ENCODE measurements around the gene C22orf23. TPM values are rescaled to one million over a fixed set of nuclear protein-coding genes. Genes with fewer than 3 reads are reported as not detected.

C22orf23 gene
- total RNA-seq, 6 experiments from 2014 or later: 0.40 TPM; not detected in 5

- intact Hi-C loops (cut with DNase I): no loop called here
- 90% methylated on average over 2 of the region's 7 CpGs for WGBS (ENCODE audit: insufficient coverage, low coverage, low lambda C conversion rate, missing lambda C conversion rate)
- H3K36me3 ChIP-seq: no peaks in the 10 kb centered on the region
- no peaks in the 10 kb centered on the region for H3K9me3 ChIP-seq
- TF ChIP-seq POLR2A (IDR thresholded peaks at IDR 0.05): no peak
- TF ChIP-seq, protein P1, sequence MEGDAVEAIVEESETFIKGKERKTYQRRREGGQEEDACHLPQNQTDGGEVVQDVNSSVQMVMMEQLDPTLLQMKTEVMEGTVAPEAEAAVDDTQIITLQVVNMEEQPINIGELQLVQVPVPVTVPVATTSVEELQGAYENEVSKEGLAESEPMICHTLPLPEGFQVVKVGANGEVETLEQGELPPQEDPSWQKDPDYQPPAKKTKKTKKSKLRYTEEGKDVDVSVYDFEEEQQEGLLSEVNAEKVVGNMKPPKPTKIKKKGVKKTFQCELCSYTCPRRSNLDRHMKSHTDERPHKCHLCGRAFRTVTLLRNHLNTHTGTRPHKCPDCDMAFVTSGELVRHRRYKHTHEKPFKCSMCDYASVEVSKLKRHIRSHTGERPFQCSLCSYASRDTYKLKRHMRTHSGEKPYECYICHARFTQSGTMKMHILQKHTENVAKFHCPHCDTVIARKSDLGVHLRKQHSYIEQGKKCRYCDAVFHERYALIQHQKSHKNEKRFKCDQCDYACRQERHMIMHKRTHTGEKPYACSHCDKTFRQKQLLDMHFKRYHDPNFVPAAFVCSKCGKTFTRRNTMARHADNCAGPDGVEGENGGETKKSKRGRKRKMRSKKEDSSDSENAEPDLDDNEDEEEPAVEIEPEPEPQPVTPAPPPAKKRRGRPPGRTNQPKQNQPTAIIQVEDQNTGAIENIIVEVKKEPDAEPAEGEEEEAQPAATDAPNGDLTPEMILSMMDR (IDR thresholded peaks at IDR 0.05): no peak
- no peak overlapping the region for H3K4me3 ChIP-seq
- peaks cover 0 to 15% (median 3%) of the 10 kb centered on the region in 4 donors for H3K4me1 ChIP-seq
- H3K27ac ChIP-seq: no peak overlapping the region
- no peaks in the 10 kb centered on the region for H3K27me3 ChIP-seq
- ATAC-seq (no peak), DNase-seq (no peak)
Measured at GRCh38 chr22:37986371-37986770, 33.0 kb upstream of the C22orf23 start.

- WGBS (ENCODE audit: insufficient coverage, low coverage, low lambda C conversion rate, missing lambda C conversion rate): 84% methylated on average over 11 of the region's 27 CpGs
- no peak for DNase-seq
Measured at GRCh38 chr22:37985751-37986281, 32.4 kb upstream of the C22orf23 start.

GRCh38 chr22:37985050-37985585, 31.7 kb upstream of the C22orf23 start:
- Histone ChIP-seq H3K4me1 (peaks cover 0 to 23% (median 7%) of the 10 kb centered on the region in 4 donors), H3K36me3 (no peaks in the 10 kb centered on the region), H3K4me3 (no peak overlapping the region), H3K27ac (no peak overlapping the region), H3K27me3 (no peaks in the 10 kb centered on the region), H3K9me3 (no peaks in the 10 kb centered on the region)
- no peak for DNase-seq
- intact Hi-C loops (cut with DNase I): no loop called here
- WGBS (ENCODE audit: insufficient coverage, low coverage, low lambda C conversion rate, missing lambda C conversion rate): 95% methylated on average over 8 of the region's 9 CpGs
- TF ChIP-seq POLR2A (IDR thresholded peaks at IDR 0.05): no peak
- TF ChIP-seq, protein P1 (IDR thresholded peaks at IDR 0.05): no peak
- no peak for ATAC-seq

More at GRCh38 chr22:37985751-37986281, 32.4 kb upstream of the C22orf23 start:
- intact Hi-C loops (cut with DNase I): no loop called here
- no peaks in the 10 kb centered on the region for H3K9me3 ChIP-seq
- no peaks in the 10 kb centered on the region for H3K36me3 ChIP-seq
- H3K4me3 ChIP-seq: no peak overlapping the region
- no peak for ATAC-seq
- no peak overlapping the region for H3K27ac ChIP-seq
- TF ChIP-seq, protein P1 (IDR thresholded peaks at IDR 0.05): no peak
- no peak for TF ChIP-seq POLR2A (IDR thresholded peaks at IDR 0.05)
- peaks cover 0 to 20% (median 6%) of the 10 kb centered on the region in 4 donors for H3K4me1 ChIP-seq
- H3K27me3 ChIP-seq: no peaks in the 10 kb centered on the region

GRCh38 chr22:37983860-37984791, 30.7 kb upstream of the C22orf23 start, which contains the start of gene SOX10:
SOX10 (minus strand) TSS chr22:37984555; CDS start chr22:37983784, 771 bp downstream.
- no peak for DNase-seq
- H3K36me3 ChIP-seq: no peaks in the 10 kb centered on the region
- H3K27me3 ChIP-seq: no peaks in the 10 kb centered on the region
- 80% methylated on average over 7 of the region's 42 CpGs for WGBS (ENCODE audit: insufficient coverage, low coverage, low lambda C conversion rate, missing lambda C conversion rate)
- intact Hi-C loops (cut with DNase I): no loop called here
- TF ChIP-seq POLR2A (IDR thresholded peaks at IDR 0.05): no peak
- TF ChIP-seq, protein P1 (IDR thresholded peaks at IDR 0.05): no peak
- ATAC-seq: no peak
- H3K4me1 ChIP-seq: peaks cover 0 to 23% (median 7%) of the 10 kb centered on the region in 4 donors
- H3K4me3 ChIP-seq: no peak within 1 kb of the TSS
- H3K27ac ChIP-seq: no peak within 1 kb of the TSS
- H3K9me3 ChIP-seq: no peaks in the 10 kb centered on the region
